K562 (cell line): ENCODE measurements around the gene ONECUT1. TPM values are rescaled to one million over a fixed set of nuclear protein-coding genes. Genes with fewer than 3 reads are reported as not detected.

Source experiments
- ATAC-seq: fragments of 200-7000 bp; cut with Tn5 transposase; 3 replicates; pipeline ENCODE4 v1.9.1; 2020; ENCODE audit warnings: moderate library complexity
- BruUV-seq: library from RNA; stranded (reverse); fragments of 400-500 nt; replicated peaks from 2 replicates; lab custom pipeline; 2021; lab: Mats Ljungman, UMichigan
- CTCF ChIA-PET: fragments of 300-600 bp; formaldehyde crosslinking; extraction: SDS; loops from one replicate; lab custom pipeline; 2021; ENCODE audit warnings: low intra/inter-chr PET ratio; lab: Yijun Ruan, JAX
- POLR2A ChIA-PET: fragments of 300-600, 350-650 bp; sonication (Branson Sonifier 250); formaldehyde crosslinking; extraction: SDS; loops from one replicate; lab custom pipeline; 2021; ENCODE audit warnings: antibody characterized with exemption, inconsistent platforms; lab: Yijun Ruan, JAX
- DNase-seq, 4 experiments: peaks; one replicate each; pipeline versions ENCODE4 v3.0.0 to v3.0.0-alpha.2; 2011 to 2018; ENCODE audit warnings: low spot score in 3 of 4, mixed read lengths in 3 of 4; ENCODE audit errors: extremely low read depth in 1 of 4
- FAIRE-seq: peaks from 2 replicates; lab custom pipeline; 2011; peaks lifted over from hg19 to GRCh38; lab: Jason Lieb, UNC
- H2AFZ ChIP-seq: 2 replicates; pipeline ENCODE4 v1.6.0; 2011; ENCODE audit warnings: low read depth, low read length, control low read depth, inconsistent platforms
- H3K27ac ChIP-seq: fragments of 200-600 bp; 3 replicates; pipeline ENCODE4 v1.8.0; 2011; ENCODE audit warnings: low read depth, mild to moderate bottlenecking, control low read depth, inconsistent platforms, low read length, moderate library complexity, mixed read lengths; ENCODE audit errors: extremely low read depth
- H3K27me3 ChIP-seq, 2 experiments: fragments of 300-600 bp in 1 of 2; 2 replicates in 1 of 2; 3 replicates in 1 of 2; pipeline versions ENCODE4 v1.6.0 to v1.8.0; 2011; ENCODE audit warnings: inconsistent platforms in 2 of 2, low read length in 2 of 2, mild to moderate bottlenecking in 1 of 2, mixed read lengths in 1 of 2, moderate library complexity in 1 of 2; ENCODE audit not compliant: control insufficient read depth in 2 of 2, insufficient read depth in 2 of 2
- H3K36me3 ChIP-seq: fragments of 300-600 bp; 3 replicates; pipeline ENCODE4 v1.8.0; 2011; ENCODE audit warnings: mild to moderate bottlenecking, low read length, inconsistent platforms; ENCODE audit not compliant: control insufficient read depth, insufficient read depth
- H3K4me1 ChIP-seq, 2 experiments: fragments of 200-600 bp in 1 of 2; replicated peaks in 1 of 2; 2 replicates in 1 of 2; 3 replicates in 1 of 2; pipeline versions ENCODE4 v1.5.1 to v1.8.0; 2011; ENCODE audit warnings: inconsistent platforms in 2 of 2, low read length in 2 of 2, mild to moderate bottlenecking in 1 of 2, mixed read lengths in 1 of 2, moderate library complexity in 1 of 2; ENCODE audit not compliant: control insufficient read depth in 2 of 2, insufficient read depth in 2 of 2
- H3K4me2 ChIP-seq: 2 replicates; pipeline ENCODE4 v1.6.1; 2011; ENCODE audit warnings: low read length, control low read depth, inconsistent platforms, mixed read lengths; ENCODE audit not compliant: insufficient read depth
- H3K4me3 ChIP-seq: fragments of 200-600 bp; sonication (generic), shearing (Covaris generic); 2 replicates; pipeline ENCODE4 v1.5.1; 2016; ENCODE audit warnings: control low read depth, inconsistent platforms
- H3K79me2 ChIP-seq: fragments of 200-600 bp; 3 replicates; pipeline ENCODE4 v1.8.0; 2011; ENCODE audit warnings: low read length, inconsistent platforms; ENCODE audit not compliant: control insufficient read depth, insufficient read depth
- H3K9ac ChIP-seq, 2 experiments: 2 replicates each; pipeline versions ENCODE4 v1.6.0 to v1.6.1; 2011; ENCODE audit warnings: low read depth in 2 of 2, low read length in 2 of 2, control low read depth in 1 of 2, inconsistent platforms in 1 of 2, mild to moderate bottlenecking in 1 of 2, mixed read lengths in 1 of 2; ENCODE audit not compliant: insufficient read depth in 1 of 2
- H3K9me1 ChIP-seq: one replicate; pipeline ENCODE4 v1.6.0; 2011; ENCODE audit warnings: inconsistent platforms, mild to moderate bottlenecking, low read length, moderate library complexity; ENCODE audit not compliant: control insufficient read depth, insufficient read depth
- H3K9me3 ChIP-seq: replicated peaks from 2 replicates; pipeline ENCODE4 v1.5.1; 2011; ENCODE audit warnings: low read depth, low read length, inconsistent platforms; ENCODE audit not compliant: control insufficient read depth, insufficient read depth
- H4K20me1 ChIP-seq: replicated peaks from 2 replicates; pipeline ENCODE4 v1.6.1; 2011; ENCODE audit warnings: low read length, inconsistent platforms, mixed read lengths; ENCODE audit not compliant: control insufficient read depth, insufficient read depth
- C11orf30 ChIP-seq: fragments of 450-650 bp; IDR thresholded peaks from 2 replicates; pipeline ENCODE4 v1.6.1; 2016; ENCODE audit warnings: low read depth, mild to moderate bottlenecking
- CEBPB ChIP-seq: fragments of 450-650 bp; IDR thresholded peaks from 2 replicates; pipeline ENCODE4 v1.6.1; 2016; ENCODE audit warnings: missing genetic modification characterization, missing compliant biosample characterization
- EHMT2 ChIP-seq: fragments of 450-650 bp; IDR thresholded peaks from 2 replicates; pipeline ENCODE4 v1.6.1; 2018; ENCODE audit warnings: antibody characterized with exemption
- FOS ChIP-seq: IDR thresholded peaks from 3 replicates; pipeline ENCODE4 v1.6.1; 2011; ENCODE audit not compliant: insufficient read length; ENCODE audit errors: extremely low read depth
- JUND ChIP-seq, 2 experiments: IDR thresholded peaks; 2 replicates in 1 of 2; 3 replicates in 1 of 2; pipeline ENCODE4 v1.6.1; 2011; ENCODE audit warnings: borderline replicate concordance in 2 of 2, low read depth in 2 of 2, low read length in 2 of 2, improper control_type of control experiment in 1 of 2, missing biosample characterization in 1 of 2, missing genetic modification characterization in 1 of 2, missing genetic modification reagents in 1 of 2
- MAZ ChIP-seq, 2 experiments: fragments of 450-650 bp in 1 of 2; sonication (generic) in 1 of 2; formaldehyde crosslinking; IDR thresholded peaks in 1 of 2; conservative IDR thresholded peaks in 1 of 2; 2 replicates each; pipeline versions ENCODE4 v1.4.0 to v1.5.0; 2020; ENCODE audit warnings: mild to moderate bottlenecking in 1 of 2, missing genetic modification reagents in 1 of 2
- RBM39 ChIP-seq: fragments of 200-400 bp; formaldehyde crosslinking; optimal IDR thresholded peaks from 2 replicates; pipeline ENCODE3; 2018; ENCODE audit warnings: low read depth, low read length
- TBP ChIP-seq: optimal IDR thresholded peaks from 2 replicates; pipeline ENCODE3; 2011; ENCODE audit warnings: low read depth, low read length, improper control_type of control experiment
- TCF7 ChIP-seq: sonication (generic); IDR thresholded peaks from 2 replicates; pipeline ENCODE4 v1.6.1; 2016; ENCODE audit warnings: antibody characterized with exemption, borderline replicate concordance
- ZBTB17 ChIP-seq: fragments of 450-650 bp; formaldehyde crosslinking; IDR thresholded peaks from 2 replicates; pipeline ENCODE4 v1.4.0; 2020; ENCODE audit warnings: mild to moderate bottlenecking
- ZNF316 ChIP-seq: fragments of 450-650 bp; IDR thresholded peaks from 2 replicates; pipeline ENCODE4 v1.6.1; 2016
- ZNF639 ChIP-seq, 2 experiments: fragments of 200-800 bp in 1 of 2; sonication (Bioruptor generic) in 1 of 2; sonication (generic) in 1 of 2; formaldehyde crosslinking in 1 of 2; IDR thresholded peaks in 1 of 2; conservative IDR thresholded peaks in 1 of 2; 2 replicates each; pipeline versions ENCODE4 v1.5.0 to v1.6.1; 2016 to 2020; ENCODE audit warnings: missing compliant biosample characterization in 1 of 2, missing genetic modification characterization in 1 of 2, missing genetic modification reagents in 1 of 2
- WGBS: fragments of 100-300 bp; shearing (Covaris generic); methylation state at CpG from one replicate; pipeline ENCODE4 v1.1.6; 2016; ENCODE audit warnings: low coverage, mixed read lengths; ENCODE audit not compliant: insufficient coverage; ENCODE audit errors: missing lambda C conversion rate; 5-methylcytosine and 5-hydroxymethylcytosine counted together
- in situ Hi-C: fragments of 300-500 bp; cut with MboI; formaldehyde crosslinking; loops from 4 replicates; pipeline ENCODE4 v1.15.0; 2018; ENCODE audit warnings: inconsistent platforms, mixed read lengths
- intact Hi-C: fragments of 100-400 bp; cut with micrococcal nuclease; formaldehyde crosslinking; loops from 2 replicates; pipeline ENCODE4 v1.14.2; 2022
- polyA plus RNA-seq, 8 experiments: library from polyadenylated mRNA; depleted of rRNA in 4 of 8; stranded (reverse) in 5 of 8; unstranded in 3 of 8; fragments of >200 nt; fragmentation: Nextera tagmentation in 2 of 8; fragmentation: Illumina TruSeq in 1 of 8; extraction: Ambion mirVana in 2 of 8; extraction: Trizol in 1 of 8; gene quantifications; 2 replicates each; pipeline versions ENCODE4 v1.2.1 to v1.2.3, GENCODE V29; 2011 to 2014; ENCODE audit warnings: inconsistent platforms in 1 of 8, missing spikeins in 1 of 8
- total RNA-seq, 7 experiments: library from RNA; depleted of rRNA in 6 of 7; stranded (reverse); fragments of >200 nt in 6 of 7; fragmentation: Illumina TruSeq in 2 of 7; extraction: Trizol in 2 of 7; gene quantifications; 2 replicates each; pipeline versions ENCODE4 v1.2.1 to v1.2.3, GENCODE V29; 2011 to 2021; ENCODE audit warnings: low replicate concordance in 1 of 7
- TF ChIP-seq, protein P1 (sequence below): fragments of 250-450 bp; sonication (Bioruptor Pico); IDR thresholded peaks from 2 replicates; pipeline ENCODE4 v1.4.0; 2020; ENCODE audit warnings: mild to moderate bottlenecking, moderate library complexity

ONECUT1 gene
- total and polyA plus RNA-seq, 9 of the 15 experiments (the other 6 are each of a cell fraction or from before 2014, with no cell fraction given): not detected

GRCh38 chr15:52716536-52716935, 73.6 kb downstream of the ONECUT1 start (continued):
- TF ChIP-seq, protein P1, sequence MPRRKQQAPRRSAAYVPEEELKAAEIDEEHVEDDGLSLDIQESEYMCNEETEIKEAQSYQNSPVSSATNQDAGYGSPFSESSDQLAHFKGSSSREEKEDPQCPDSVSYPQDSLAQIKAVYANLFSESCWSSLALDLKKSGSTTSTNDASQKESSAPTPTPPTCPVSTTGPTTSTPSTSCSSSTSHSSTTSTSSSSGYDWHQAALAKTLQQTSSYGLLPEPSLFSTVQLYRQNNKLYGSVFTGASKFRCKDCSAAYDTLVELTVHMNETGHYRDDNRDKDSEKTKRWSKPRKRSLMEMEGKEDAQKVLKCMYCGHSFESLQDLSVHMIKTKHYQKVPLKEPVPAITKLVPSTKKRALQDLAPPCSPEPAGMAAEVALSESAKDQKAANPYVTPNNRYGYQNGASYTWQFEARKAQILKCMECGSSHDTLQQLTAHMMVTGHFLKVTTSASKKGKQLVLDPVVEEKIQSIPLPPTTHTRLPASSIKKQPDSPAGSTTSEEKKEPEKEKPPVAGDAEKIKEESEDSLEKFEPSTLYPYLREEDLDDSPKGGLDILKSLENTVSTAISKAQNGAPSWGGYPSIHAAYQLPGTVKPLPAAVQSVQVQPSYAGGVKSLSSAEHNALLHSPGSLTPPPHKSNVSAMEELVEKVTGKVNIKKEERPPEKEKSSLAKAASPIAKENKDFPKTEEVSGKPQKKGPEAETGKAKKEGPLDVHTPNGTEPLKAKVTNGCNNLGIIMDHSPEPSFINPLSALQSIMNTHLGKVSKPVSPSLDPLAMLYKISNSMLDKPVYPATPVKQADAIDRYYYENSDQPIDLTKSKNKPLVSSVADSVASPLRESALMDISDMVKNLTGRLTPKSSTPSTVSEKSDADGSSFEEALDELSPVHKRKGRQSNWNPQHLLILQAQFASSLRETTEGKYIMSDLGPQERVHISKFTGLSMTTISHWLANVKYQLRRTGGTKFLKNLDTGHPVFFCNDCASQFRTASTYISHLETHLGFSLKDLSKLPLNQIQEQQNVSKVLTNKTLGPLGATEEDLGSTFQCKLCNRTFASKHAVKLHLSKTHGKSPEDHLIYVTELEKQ (CRISPR knock-in tag): no peak
- TF ChIP-seq RBM39: no peak
- TF ChIP-seq, all 486 proteins: peak for 0

DNA sequence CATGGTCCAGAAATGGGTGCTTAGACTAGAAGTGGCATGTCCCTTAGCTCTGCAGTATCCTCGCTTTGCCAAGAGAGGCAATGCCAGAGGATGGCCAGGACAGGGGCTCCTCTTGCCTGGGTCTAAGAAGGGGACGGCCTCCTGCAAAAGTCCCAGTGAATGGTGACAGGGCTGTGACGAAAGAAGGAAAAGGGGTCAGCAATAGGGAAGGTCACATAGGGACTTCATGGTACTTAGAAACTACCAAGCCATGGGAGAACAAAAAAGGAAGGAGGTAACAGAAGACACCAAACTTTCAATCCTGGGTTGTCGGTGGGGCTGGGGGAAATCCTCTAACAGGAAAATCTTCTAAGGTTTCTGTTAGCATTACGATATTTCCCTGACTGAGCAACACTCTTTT, 74.7 kb downstream of the ONECUT1 start:
- in situ Hi-C loops: no loop called here
- no peaks in the 10 kb centered on the region for H3K4me1 ChIP-seq
- WGBS: 0% methylated on average over 5 of the region's 5 CpGs
- no peaks in the 10 kb centered on the region for H4K20me1 ChIP-seq
- H3K4me3 ChIP-seq: no peak overlapping the region
- no peaks in the 10 kb centered on the region for H3K9me3 ChIP-seq
- H3K9ac ChIP-seq: no peak overlapping the region
- H3K79me2 ChIP-seq: no peaks in the 10 kb centered on the region
- ATAC-seq (no peak), DNase-seq (no peak), FAIRE-seq (no peak)
- ChIA-PET CTCF (no interaction called here), POLR2A (interaction anchor here (0.9 kb wide), 1 partner anchor 23 kb away, joined by 3 read pairs; no protein-coding TSS in a partner anchor)
- H2AFZ ChIP-seq: no peak overlapping the region
- H3K36me3 ChIP-seq: no peaks in the 10 kb centered on the region
- no peak overlapping the region for H3K27ac ChIP-seq
- intact Hi-C loops: loop anchor here (10.0 kb wide), 1 partner anchor 61 kb away; no protein-coding TSS in a partner anchor
- H3K27me3 ChIP-seq: peaks cover 0 to 5% of the 10 kb centered on the region in 2 experiments; a peak in 1 of 5 replicates
- no peaks in the 10 kb centered on the region for H3K9me1 ChIP-seq
- H3K4me2 ChIP-seq: no peak overlapping the region
- BruUV-seq: no TSS peak
- TF ChIP-seq TBP (no peak), ZNF639 (CRISPR knock-in tag; conservative IDR thresholded peaks at IDR 0.05 in 1 of 2, IDR thresholded peaks at IDR 0.05 in 1 of 2) (no peak), EHMT2 (no peak), JUND (IDR thresholded peaks at IDR 0.05; ENCODE audit: borderline replicate concordance, low read depth, low read length) (no peak), JUND (tag; IDR thresholded peaks at IDR 0.05; ENCODE audit: borderline replicate concordance, low read depth, low read length) (no peak), C11orf30 (no peak), ZBTB17 (CRISPR knock-in tag) (no peak), CEBPB (no peak), ZNF316 (no peak), MAZ (CRISPR knock-in tag; conservative IDR thresholded peaks at IDR 0.05 in 1 of 2, IDR thresholded peaks at IDR 0.05 in 1 of 2) (no peak), TCF7 (no peak), FOS (no peak)
